ENCODE results near the gene SLC18A2.

DNA sequence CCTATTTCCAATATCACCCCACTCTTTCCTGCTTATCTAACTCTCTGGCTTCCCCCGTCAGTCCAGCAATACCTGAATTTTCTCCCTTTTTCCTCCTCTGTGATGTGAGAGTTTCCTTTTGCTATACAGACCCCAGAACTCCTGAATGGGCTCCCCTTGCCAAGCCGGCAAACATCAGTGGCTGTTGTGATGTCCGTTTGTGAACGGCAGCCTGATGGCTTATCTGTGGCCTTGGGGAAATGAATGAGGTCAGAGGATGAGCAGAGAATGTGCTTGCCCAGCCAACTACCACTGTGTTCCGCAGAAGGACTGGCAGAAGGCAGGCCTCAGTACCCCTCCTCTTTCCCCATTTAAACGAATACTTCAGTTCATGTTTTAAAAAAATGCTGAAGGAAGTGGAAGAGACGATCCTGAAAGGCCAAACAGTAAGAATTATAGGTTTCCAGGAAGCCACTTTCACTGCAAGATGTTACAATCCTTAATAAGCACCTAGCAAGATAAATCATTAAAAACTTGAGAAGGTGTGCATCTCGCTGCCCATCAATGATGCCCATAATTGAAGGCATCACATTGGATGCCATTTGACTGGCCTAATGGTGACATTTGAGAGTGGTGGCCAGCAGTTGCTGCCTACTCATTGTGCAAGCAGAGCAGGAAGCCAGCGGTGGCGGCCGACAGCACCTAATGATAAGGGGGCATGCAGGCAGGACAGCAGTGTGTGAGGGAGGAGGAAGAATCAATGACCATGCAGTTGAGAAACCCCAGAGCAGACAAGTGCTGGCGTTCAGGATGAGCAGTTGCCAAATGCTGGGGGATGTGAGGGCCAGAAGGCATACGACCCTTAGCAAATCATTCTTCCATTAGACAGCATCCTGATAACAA lies 31.5 kb downstream of the SLC18A2 start:
- TF ChIP-seq, protein P1, sequence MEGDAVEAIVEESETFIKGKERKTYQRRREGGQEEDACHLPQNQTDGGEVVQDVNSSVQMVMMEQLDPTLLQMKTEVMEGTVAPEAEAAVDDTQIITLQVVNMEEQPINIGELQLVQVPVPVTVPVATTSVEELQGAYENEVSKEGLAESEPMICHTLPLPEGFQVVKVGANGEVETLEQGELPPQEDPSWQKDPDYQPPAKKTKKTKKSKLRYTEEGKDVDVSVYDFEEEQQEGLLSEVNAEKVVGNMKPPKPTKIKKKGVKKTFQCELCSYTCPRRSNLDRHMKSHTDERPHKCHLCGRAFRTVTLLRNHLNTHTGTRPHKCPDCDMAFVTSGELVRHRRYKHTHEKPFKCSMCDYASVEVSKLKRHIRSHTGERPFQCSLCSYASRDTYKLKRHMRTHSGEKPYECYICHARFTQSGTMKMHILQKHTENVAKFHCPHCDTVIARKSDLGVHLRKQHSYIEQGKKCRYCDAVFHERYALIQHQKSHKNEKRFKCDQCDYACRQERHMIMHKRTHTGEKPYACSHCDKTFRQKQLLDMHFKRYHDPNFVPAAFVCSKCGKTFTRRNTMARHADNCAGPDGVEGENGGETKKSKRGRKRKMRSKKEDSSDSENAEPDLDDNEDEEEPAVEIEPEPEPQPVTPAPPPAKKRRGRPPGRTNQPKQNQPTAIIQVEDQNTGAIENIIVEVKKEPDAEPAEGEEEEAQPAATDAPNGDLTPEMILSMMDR (conservative IDR thresholded peaks at IDR 0.05 in 1 of 2, IDR thresholded peaks at IDR 0.05 in 1 of 2; ENCODE audit: low read depth in 1 of 2, low read length in 2 of 2): no peak
- TF ChIP-seq EZH2 (IDR thresholded peaks at IDR 0.05; ENCODE audit: low read length, missing control alignments): no peak

Data from fibroblast of lung (primary cell).